ENCODE results near the gene CMTM4. TPM values are rescaled to one million over a fixed set of nuclear protein-coding genes. Genes with fewer than 3 reads are reported as not detected.
"Not testable (repeated sequence)": the region's sequence is repeated elsewhere in the genome, so short reads cannot be mapped to it uniquely, and the experiment has no call there.

The CMTM4 gene
- total RNA-seq, 1 experiment from 2014 or later, result 110 TPM

- CTCF ChIA-PET, result no interaction called here
- Mint-ChIP-seq H3K27ac (ENCODE audit: unreplicated experiment) (no peak overlapping the region), H3K4me3 (ENCODE audit: low read depth, unreplicated experiment) (no peak overlapping the region), H3K27me3 (ENCODE audit: unreplicated experiment) (no peaks in the 10 kb centered on the region), H3K4me1 (ENCODE audit: low read depth, unreplicated experiment) (peaks cover 9% of the 10 kb centered on the region), H3K36me3 (ENCODE audit: insufficient read depth, unreplicated experiment) (peaks cover 7% of the 10 kb centered on the region), H3K9me3 (ENCODE audit: low read depth, unreplicated experiment) (no peaks in the 10 kb centered on the region)
- TF ChIP-seq, protein P1, sequence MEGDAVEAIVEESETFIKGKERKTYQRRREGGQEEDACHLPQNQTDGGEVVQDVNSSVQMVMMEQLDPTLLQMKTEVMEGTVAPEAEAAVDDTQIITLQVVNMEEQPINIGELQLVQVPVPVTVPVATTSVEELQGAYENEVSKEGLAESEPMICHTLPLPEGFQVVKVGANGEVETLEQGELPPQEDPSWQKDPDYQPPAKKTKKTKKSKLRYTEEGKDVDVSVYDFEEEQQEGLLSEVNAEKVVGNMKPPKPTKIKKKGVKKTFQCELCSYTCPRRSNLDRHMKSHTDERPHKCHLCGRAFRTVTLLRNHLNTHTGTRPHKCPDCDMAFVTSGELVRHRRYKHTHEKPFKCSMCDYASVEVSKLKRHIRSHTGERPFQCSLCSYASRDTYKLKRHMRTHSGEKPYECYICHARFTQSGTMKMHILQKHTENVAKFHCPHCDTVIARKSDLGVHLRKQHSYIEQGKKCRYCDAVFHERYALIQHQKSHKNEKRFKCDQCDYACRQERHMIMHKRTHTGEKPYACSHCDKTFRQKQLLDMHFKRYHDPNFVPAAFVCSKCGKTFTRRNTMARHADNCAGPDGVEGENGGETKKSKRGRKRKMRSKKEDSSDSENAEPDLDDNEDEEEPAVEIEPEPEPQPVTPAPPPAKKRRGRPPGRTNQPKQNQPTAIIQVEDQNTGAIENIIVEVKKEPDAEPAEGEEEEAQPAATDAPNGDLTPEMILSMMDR (IDR thresholded peaks at IDR 0.05; ENCODE audit: unreplicated experiment), result no peak
- DNase-seq, result no peak
- intact Hi-C loops (cut with micrococcal nuclease; ENCODE audit: unreplicated experiment), result no loop called here
- BruUV-seq (replicated peaks), result no TSS peak
Observed at GRCh38 chr16:66629856-66630255, 66.7 kb downstream of the CMTM4 start.

DNA sequence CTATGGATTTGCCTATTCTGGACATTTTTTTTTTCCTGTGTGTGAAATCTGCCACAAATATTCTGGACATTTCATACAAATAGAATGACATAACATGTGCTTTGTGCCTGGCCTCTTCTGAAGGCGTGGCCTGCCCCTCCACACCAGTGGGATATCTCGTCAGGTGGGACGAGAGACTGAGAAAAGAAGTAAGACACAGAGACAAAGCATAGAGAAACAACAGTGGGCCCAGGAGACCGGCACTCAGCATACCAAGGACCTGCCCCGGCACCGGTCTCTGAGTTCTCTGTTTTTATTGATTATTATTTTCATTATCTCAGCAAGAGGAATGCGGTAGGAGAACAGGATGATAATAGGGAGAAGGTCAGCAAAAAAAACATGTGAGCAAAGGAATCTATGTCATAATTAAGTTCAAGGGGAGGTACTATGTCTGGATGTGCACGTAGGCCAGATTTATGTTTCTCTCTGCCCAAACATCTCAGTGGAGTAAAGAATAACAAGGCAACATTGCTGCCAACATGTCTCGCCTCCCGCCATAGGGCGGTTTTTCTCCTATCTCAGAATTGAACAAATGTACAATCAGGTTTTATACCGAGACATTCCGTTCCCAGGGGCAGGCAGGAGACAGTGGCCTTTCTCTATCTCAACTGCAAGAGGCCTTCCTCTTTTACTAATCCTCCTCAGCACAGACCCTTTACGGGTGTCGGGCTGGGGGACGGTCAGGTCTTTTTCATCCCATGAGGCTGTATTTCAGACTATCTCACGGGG is 68.7 kb downstream of the CMTM4 start:
- DNase-seq; BruUV-seq (replicated peaks); H3K4me1 Mint-ChIP-seq (ENCODE audit: low read depth, unreplicated experiment); CTCF ChIA-PET; H3K27me3 Mint-ChIP-seq (ENCODE audit: unreplicated experiment); H3K27ac Mint-ChIP-seq (ENCODE audit: unreplicated experiment); H3K4me3 Mint-ChIP-seq (ENCODE audit: low read depth, unreplicated experiment); intact Hi-C loops (cut with micrococcal nuclease; ENCODE audit: unreplicated experiment); H3K9me3 Mint-ChIP-seq (ENCODE audit: low read depth, unreplicated experiment): not testable (repeated sequence)
- H3K36me3 Mint-ChIP-seq (ENCODE audit: insufficient read depth, unreplicated experiment), result peaks cover 12% of the 10 kb centered on the region

- TF ChIP-seq, protein P1 (IDR thresholded peaks at IDR 0.05; ENCODE audit: unreplicated experiment), result no peak
- intact Hi-C loops (cut with micrococcal nuclease; ENCODE audit: unreplicated experiment), result no loop called here
- Mint-ChIP-seq H3K4me1 (ENCODE audit: low read depth, unreplicated experiment) (peaks cover 9% of the 10 kb centered on the region), H3K27me3 (ENCODE audit: unreplicated experiment) (no peaks in the 10 kb centered on the region), H3K36me3 (ENCODE audit: insufficient read depth, unreplicated experiment) (peaks cover 5% of the 10 kb centered on the region), H3K27ac (ENCODE audit: unreplicated experiment) (no peak overlapping the region), H3K9me3 (ENCODE audit: low read depth, unreplicated experiment) (no peaks in the 10 kb centered on the region), H3K4me3 (ENCODE audit: low read depth, unreplicated experiment) (no peak overlapping the region)
- CTCF ChIA-PET, result interaction anchor here (1.4 kb wide), 1 partner anchor 15 kb away, joined by 4 read pairs; no protein-coding TSS in a partner anchor
- no TSS peak for BruUV-seq (replicated peaks)
- no peak for DNase-seq
Observed at GRCh38 chr16:66623755-66624154, 72.8 kb downstream of the CMTM4 start.

DNA sequence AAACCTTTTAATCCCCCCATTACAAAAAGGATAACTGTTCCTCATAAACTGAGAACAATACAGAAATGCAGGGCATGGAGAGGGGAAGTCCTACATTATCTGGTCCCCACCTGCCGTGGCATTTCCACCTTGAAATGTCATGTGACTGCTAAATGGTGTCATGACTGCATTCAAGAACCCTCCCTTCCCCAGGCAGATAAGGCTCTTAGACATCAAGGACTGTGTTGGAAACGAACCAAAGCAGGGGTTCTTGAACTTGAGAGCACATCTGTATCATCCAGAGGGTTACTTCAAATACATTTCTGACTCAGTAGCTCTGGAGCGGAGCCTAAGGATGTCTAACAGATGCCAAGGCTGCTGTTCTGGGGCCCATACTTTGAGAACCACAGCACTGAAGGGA is 73.7 kb downstream of the CMTM4 start:
- intact Hi-C loops (cut with micrococcal nuclease; ENCODE audit: unreplicated experiment), result no loop called here
- no peaks in the 10 kb centered on the region for H3K9me3 Mint-ChIP-seq (ENCODE audit: low read depth, unreplicated experiment)
- BruUV-seq (replicated peaks), result no TSS peak
- TF ChIP-seq, protein P1 (IDR thresholded peaks at IDR 0.05; ENCODE audit: unreplicated experiment), result no peak
- no peak for DNase-seq
- H3K36me3 Mint-ChIP-seq (ENCODE audit: insufficient read depth, unreplicated experiment), result peaks cover 5% of the 10 kb centered on the region
- CTCF ChIA-PET, result no interaction called here
- no peaks in the 10 kb centered on the region for H3K27me3 Mint-ChIP-seq (ENCODE audit: unreplicated experiment)
- H3K4me3 Mint-ChIP-seq (ENCODE audit: low read depth, unreplicated experiment), result no peak overlapping the region
- H3K27ac Mint-ChIP-seq (ENCODE audit: unreplicated experiment), result no peak overlapping the region
- peaks cover 7% of the 10 kb centered on the region for H3K4me1 Mint-ChIP-seq (ENCODE audit: low read depth, unreplicated experiment)

- Mint-ChIP-seq H3K4me1 (ENCODE audit: low read depth, unreplicated experiment) (no peaks in the 10 kb centered on the region), H3K4me3 (ENCODE audit: low read depth, unreplicated experiment) (no peak overlapping the region), H3K9me3 (ENCODE audit: low read depth, unreplicated experiment) (no peaks in the 10 kb centered on the region), H3K36me3 (ENCODE audit: insufficient read depth, unreplicated experiment) (peaks cover 5% of the 10 kb centered on the region), H3K27me3 (ENCODE audit: unreplicated experiment) (no peaks in the 10 kb centered on the region), H3K27ac (ENCODE audit: unreplicated experiment) (no peak overlapping the region)
- CTCF ChIA-PET, result no interaction called here
- TF ChIP-seq, protein P1 (IDR thresholded peaks at IDR 0.05; ENCODE audit: unreplicated experiment), result no peak
- no TSS peak for BruUV-seq (replicated peaks)
- DNase-seq, result no peak
- intact Hi-C loops (cut with micrococcal nuclease; ENCODE audit: unreplicated experiment), result no loop called here
Observed at GRCh38 chr16:66621973-66622372, 74.6 kb downstream of the CMTM4 start.

All from Calu3 (cell line).